ENCODE data around the gene SHOC2.

Gene SHOC2

GRCh38 chr10:110919349-110919931 lies at the start of gene SHOC2:
TSS of gene SHOC2 (plus strand) at chr10:110919604. CDS start at chr10:110964359, 44,755 bp downstream.
- peak; percentile 97 for DNase-seq (ENCODE audit: low read depth)

- no peak for DNase-seq (ENCODE audit: low read depth)
Measured at GRCh38 chr10:110870823-110871297, 48.5 kb upstream of the SHOC2 start.

- peak; percentile 94 for DNase-seq (ENCODE audit: low read depth)
Measured at GRCh38 chr10:110871298-110872084, 47.9 kb upstream of the SHOC2 start, which contains the start of gene PDCD4. TSS of gene PDCD4 (plus strand) at chr10:110871928. CDS start at chr10:110876028, 4,100 bp downstream.

GRCh38 chr10:110872145-110872983 lies 47.0 kb upstream of the SHOC2 start:
- peak; percentile 61 for DNase-seq (ENCODE audit: low read depth)

GRCh38 chr10:110872984-110873923 lies 46.1 kb upstream of the SHOC2 start:
- DNase-seq (ENCODE audit: low read depth): no peak

GRCh38 chr10:110873951-110874350 lies 45.5 kb upstream of the SHOC2 start:
- DNase-seq (ENCODE audit: low read depth): no peak

- DNase-seq (ENCODE audit: low read depth): no peak
Measured at GRCh38 chr10:110876000-110876399, 43.4 kb upstream of the SHOC2 start.

GRCh38 chr10:110876788-110877187 lies 42.6 kb upstream of the SHOC2 start:
- no peak for DNase-seq (ENCODE audit: low read depth)

GRCh38 chr10:110880012-110880411 lies 39.4 kb upstream of the SHOC2 start:
- no peak for DNase-seq (ENCODE audit: low read depth)

GRCh38 chr10:110881247-110881646 lies 38.2 kb upstream of the SHOC2 start:
- no peak for DNase-seq (ENCODE audit: low read depth)

- no peak for DNase-seq (ENCODE audit: low read depth)
Measured at GRCh38 chr10:110881905-110882304, 37.5 kb upstream of the SHOC2 start.

- DNase-seq (ENCODE audit: low read depth): no peak
Measured at GRCh38 chr10:110883924-110884323, 35.5 kb upstream of the SHOC2 start.

- DNase-seq (ENCODE audit: low read depth): no peak
Measured at GRCh38 chr10:110885932-110886674, 33.3 kb upstream of the SHOC2 start.

GRCh38 chr10:110887560-110887959 lies 31.8 kb upstream of the SHOC2 start:
- DNase-seq (ENCODE audit: low read depth): no peak

GRCh38 chr10:110892602-110893288 lies 26.7 kb upstream of the SHOC2 start:
- no peak for DNase-seq (ENCODE audit: low read depth)

- DNase-seq (ENCODE audit: low read depth): no peak
Measured at GRCh38 chr10:110893559-110894179, 25.7 kb upstream of the SHOC2 start.

GRCh38 chr10:110897184-110897583 lies 22.2 kb upstream of the SHOC2 start:
- no peak for DNase-seq (ENCODE audit: low read depth)

GRCh38 chr10:110898391-110898790 lies 21.0 kb upstream of the SHOC2 start:
- no peak for DNase-seq (ENCODE audit: low read depth)

- no peak for DNase-seq (ENCODE audit: low read depth)
Measured at GRCh38 chr10:110900983-110901382, 18.4 kb upstream of the SHOC2 start.

Data from activated T-helper 9 cell treated with anti-CD3 and anti-CD28 coated beads, Interleukin-2, amount 50 U/mL, for 16 hours (primary cell).